Glomerular visceral epithelial cell (primary cell): ENCODE measurements around the gene NHLH1.

Experiments used
- DNase-seq: peaks from one replicate; pipeline ENCODE4 v3.0.0-alpha.2; 2016; ENCODE audit errors: extremely low spot score

NHLH1 gene

GRCh38 chr1:160358073-160358472 lies 8.8 kb upstream of the NHLH1 start:
- DNase-seq = no peak

DNA sequence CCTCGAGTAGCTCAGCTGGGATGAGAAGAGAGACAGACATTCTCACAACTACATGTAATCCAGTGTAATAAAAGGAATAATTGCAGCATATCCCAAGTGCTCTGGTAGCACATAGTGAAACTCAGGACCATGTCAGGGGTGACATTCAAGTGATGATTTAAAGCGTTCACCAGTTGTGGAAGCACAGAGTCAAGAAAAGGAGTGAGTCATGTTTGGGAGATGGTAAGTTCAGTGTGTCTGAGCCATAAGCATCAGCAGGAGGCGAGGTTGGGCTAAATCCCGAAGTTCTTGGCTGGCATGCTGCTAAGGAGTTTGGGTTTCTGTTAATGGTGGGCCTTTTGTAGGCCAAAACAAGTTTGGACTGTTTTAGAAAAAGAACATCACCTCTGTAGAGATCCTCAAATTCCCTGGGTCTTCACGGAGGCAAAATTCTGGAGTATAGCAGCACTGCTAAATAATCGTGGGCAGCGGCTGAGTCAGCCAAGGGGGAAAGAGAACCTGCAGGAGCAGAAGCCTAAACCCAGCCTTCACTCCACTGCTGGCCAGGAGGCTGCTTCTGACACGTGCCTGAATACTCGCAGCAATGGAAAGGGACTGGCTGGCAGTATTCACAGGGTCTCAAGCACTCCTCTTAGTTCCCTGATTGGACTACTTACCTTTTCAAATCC lies 7.2 kb upstream of the NHLH1 start:
- no peak for DNase-seq

GRCh38 chr1:160360227-160360695 lies 6.6 kb upstream of the NHLH1 start:
- DNase-seq = no peak

DNA sequence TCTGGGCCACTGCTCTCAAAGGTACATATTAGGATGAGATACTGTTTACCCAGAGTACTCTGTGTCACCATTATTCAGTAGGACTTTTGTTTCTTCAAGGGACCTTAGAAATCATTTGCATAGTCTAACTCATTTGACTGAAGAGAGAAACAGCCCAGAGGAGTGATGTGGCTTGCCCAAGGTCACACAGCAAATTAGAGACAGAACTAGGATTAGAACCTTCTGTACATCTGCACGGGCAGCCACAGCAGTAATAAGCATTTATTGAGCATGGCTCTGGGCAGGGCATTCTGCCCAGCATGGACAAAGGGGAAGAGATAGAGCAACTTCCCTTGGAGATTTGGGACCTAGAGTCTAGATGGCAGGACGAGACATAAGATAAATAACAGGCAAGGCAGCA lies 5.7 kb upstream of the NHLH1 start:
- no peak for DNase-seq

GRCh38 chr1:160361814-160362167 lies 5.1 kb upstream of the NHLH1 start:
- no peak for DNase-seq

GRCh38 chr1:160362168-160362957 lies 4.5 kb upstream of the NHLH1 start:
- no peak for DNase-seq

DNA sequence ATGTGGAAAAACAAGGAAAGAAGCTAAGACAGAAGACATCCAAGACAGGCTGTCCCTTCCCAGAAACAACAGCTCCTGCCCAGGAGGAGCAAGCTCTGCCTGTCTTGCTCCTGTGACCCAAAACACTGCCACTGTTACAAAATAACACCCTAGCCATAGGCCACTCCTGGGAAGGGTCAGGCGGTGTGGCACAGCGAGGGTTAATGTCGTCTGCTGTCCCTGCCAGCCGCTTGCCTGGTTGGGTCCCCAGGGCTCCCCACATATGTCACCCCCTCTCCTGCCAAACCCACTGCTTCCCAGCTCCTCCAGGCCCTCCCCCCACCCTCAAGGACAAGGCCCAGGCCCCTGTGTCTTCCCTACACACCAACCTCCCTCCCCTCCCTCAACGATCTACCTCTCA lies 3.9 kb upstream of the NHLH1 start:
- DNase-seq = no peak

DNA sequence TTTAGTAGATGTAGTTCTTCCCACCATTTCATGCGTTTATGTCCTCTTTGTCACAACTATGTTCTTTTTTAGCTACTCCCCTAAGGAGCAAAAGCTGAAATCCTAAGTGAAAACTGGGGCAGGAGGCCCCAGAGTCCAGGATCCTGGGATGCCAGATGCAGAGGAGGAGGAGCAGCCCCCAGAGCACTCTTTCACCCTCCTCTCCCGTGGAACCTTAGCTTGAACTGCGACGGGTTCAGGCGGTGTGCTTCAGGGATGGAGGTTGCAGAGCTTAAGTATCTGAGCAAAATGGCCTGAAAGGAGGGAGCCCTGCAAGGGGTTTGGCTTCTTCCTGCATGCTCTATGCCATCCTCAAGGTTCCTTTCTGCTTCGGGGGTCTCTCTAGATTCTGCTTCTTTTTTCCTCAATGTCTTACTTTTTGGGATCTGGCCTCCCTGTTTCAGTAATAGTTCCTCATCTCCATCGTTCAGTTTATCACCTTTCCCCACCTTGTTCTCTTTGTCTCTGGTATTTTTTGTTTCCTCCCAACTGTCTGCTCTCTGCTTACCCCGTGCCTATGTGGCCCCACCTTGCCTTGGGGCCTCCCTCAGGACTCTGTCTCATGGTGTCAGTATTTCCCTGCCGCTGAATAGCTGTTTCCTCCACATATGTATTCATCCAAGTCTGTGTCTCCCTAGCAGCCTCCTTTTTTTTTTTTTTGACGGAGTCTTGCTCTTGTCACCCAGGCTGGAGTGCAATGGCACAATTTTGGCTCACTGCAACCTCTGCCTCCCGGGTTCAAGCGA lies 2.7 kb upstream of the NHLH1 start:
- no peak for DNase-seq

DNA sequence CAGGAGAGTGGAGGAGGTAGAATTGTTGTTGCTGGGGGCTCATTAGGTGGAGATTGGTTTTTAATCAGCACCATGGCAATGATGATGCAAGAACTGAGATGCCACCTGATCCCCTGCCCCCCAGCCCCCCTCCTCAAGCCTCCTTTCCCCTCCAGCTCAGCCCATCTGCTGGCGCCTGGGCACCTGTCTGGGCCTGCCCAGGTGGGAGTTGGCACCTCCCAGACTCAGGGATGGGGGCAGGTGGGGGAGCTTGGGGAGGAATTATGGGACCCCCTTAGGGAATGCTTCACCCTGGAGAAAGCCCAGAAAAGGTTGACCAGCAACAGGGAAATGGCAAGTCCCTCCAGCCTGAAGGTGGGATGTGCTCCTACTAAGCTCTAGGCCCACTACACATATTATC lies 1.5 kb upstream of the NHLH1 start:
- DNase-seq = no peak

- DNase-seq = no peak
These were observed 637 bp downstream of the NHLH1 start for GRCh38 chr1:160367516-160367900.

DNA sequence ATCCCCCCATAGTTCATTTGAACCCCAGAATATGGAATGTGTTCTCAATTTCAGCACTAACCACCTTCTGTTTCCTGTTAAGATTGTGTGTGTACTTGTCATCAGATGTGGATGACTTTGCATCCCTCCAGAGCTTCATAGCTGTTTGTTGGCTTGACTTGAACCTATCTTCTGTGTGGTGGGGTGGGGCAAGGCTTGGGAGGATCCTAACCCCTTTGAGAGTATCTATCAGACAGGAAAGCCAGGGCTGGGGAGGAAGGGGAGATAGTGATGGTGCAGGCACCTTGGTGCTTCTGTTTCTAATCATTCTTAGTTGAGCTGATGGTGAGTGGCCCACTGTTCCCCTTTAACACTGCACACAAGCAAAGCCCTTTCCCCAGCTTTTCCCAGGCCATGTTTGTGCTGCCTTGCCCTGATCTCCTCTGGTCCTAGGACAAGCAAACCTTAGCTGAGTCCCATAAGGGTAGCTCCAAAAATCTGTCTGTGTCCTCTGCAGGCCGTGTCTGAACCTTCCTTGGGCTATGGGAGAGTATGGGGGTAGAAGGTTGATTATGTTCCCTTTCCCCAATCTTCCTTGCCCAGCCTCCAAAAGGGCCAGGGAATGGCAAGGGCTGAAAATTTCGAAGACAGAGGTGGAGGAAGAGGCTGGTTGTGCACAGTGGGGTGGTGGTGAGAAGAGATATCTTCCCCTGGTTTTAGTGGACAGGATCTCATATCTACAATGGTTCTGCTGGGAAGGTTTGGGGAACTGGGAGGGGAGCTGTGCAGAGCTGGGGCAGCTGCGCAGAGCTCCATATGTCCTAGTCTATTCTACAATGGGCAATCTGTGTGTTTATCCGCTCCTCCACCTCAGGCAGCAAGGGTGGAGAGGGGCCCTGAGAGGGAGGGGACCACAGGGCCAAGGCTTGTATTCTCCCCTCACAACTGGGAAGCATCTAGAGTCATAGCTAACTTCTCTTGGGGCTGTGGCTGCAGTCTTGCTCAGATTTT lies 1.4 kb downstream of the NHLH1 start:
- DNase-seq = no peak

- no peak for DNase-seq
These were observed 2.2 kb downstream of the NHLH1 start for GRCh38 chr1:160369087-160369486.

GRCh38 chr1:160370561-160371345 lies 3.9 kb downstream of the NHLH1 start:
- DNase-seq = no peak

DNA sequence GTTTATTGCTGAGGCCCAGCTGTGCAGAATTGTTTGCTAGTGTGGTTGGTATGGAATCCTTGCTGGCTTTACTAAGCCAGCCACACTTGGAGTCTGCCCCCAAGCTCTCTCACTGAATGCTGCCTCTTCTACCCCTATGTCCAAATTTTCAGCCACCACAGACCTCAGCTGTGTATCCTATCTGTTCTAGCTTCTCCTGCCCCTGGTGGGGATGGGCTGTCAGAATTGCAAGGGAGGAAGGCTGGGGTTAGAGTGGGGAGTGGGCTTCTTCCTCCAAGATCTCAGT lies 4.4 kb downstream of the NHLH1 start:
- no peak for DNase-seq

GRCh38 chr1:160371756-160372155 lies 4.9 kb downstream of the NHLH1 start:
- DNase-seq = no peak

DNA sequence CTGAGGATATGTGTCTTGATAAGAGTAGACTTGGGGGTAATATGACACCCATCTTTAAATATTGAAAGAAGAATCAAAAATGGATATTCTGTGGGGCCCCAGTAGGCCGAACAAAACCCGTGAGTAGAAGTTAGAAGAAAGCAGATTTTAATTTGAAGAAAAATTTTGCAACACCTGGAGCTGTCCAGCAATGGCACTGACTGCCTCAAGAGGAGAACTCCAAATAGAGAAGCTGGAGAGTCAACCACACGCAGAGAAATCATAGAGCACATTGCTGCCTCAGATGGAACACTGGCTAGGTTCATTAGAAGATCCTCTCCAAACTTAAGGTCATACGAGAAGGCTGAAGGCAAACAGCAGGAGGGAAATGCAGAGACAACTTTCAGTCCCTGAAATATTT lies 6.8 kb downstream of the NHLH1 start:
- no peak for DNase-seq

GRCh38 chr1:160374306-160375110 lies 7.6 kb downstream of the NHLH1 start:
- no peak for DNase-seq

- DNase-seq = peak; percentile 71
These were observed 9.1 kb downstream of the NHLH1 start for GRCh38 chr1:160375788-160376524.

- DNase-seq = peak; percentile 67
These were observed 9.8 kb downstream of the NHLH1 start for GRCh38 chr1:160376525-160377131.
